GM19455 (cell line): ENCODE results near the gene RPS21.
"Not testable (repeated sequence)": the region's sequence is repeated elsewhere in the genome, so short reads cannot be mapped to it uniquely, and the experiment has no call there.

Experiments used
- ATAC-seq: cut with Tn5 transposase; IDR thresholded peaks from one replicate; pipeline ENCODE4 v1.9.1; 2021; ENCODE audit not compliant: unreplicated experiment

Gene RPS21

GRCh38 chr20:62364911-62365736 is 21.8 kb upstream of the RPS21 start:
- ATAC-seq = no peak

GRCh38 chr20:62365814-62366369 is 21.0 kb upstream of the RPS21 start:
- ATAC-seq = no peak

DNA sequence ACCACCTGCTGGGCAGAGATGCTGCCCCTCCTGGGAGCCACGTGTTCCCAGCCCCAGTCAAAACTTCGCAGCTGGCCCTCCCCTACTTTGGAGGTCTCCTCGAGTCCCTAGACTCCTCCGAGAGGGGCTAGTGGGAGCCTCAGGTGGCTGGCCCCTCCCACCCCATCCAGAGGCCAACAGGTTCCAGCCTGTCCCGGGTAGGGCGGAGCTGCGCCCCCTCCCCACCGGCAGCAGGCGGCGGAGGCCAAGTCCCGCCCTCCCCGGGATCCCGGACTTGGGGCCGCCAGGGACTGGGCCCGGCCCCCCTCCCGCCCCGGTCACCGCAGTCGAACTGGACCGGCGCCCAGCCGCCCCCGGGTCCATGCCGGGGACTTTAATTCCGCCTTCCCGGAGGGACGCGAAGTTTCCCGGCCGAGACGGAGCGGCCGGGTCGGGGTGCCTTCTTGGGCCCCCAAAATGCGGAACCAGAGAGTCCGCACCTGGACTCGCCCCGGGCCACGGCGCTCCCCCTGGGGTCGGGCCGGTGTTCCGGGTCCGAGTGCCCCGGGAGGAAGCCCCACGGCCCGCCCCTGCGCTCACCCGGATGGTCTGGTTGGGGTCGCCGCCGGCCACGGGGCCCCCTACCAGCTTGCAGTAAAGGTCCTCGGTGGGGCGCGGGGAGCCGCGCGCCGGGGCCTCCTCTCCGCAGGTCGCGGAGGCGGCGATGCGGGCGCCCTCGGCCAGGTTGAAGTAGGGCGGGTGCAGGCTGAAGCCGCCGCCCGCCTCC is 20.4 kb upstream of the RPS21 start:
- peak; percentile 28 for ATAC-seq

DNA sequence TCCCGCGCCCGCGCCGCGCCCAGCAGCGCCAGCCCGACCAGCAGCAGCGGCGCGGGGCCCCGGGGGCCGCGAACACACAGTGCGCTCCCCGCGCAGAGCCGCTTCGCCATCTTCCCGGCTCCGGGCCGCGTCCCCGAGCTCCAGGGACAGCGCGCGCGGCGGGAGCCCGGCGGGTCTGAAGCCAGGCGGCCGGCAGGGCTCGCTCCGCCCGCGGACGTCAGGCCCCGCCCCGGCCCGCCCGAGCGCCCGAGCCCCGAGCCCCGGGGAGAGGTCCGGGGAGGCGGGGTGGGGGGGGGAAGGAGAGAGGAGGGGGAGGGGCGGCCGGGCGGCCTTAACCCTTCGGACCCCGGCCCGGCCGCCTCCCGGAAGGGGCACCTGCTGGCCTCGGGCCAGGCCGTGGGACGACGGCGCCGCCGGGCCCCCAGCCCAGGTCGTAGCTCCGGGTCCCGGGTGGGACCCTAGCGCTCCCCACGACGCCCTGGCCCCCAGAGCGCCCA is 19.7 kb upstream of the RPS21 start, which contains the start of gene LAMA5:
Gene LAMA5, minus strand, starts transcription at position 177 of the 497 bp plus-strand sequence. Its CDS starts 67 bp downstream, at position 110.
- peak; percentile 56 for ATAC-seq

DNA sequence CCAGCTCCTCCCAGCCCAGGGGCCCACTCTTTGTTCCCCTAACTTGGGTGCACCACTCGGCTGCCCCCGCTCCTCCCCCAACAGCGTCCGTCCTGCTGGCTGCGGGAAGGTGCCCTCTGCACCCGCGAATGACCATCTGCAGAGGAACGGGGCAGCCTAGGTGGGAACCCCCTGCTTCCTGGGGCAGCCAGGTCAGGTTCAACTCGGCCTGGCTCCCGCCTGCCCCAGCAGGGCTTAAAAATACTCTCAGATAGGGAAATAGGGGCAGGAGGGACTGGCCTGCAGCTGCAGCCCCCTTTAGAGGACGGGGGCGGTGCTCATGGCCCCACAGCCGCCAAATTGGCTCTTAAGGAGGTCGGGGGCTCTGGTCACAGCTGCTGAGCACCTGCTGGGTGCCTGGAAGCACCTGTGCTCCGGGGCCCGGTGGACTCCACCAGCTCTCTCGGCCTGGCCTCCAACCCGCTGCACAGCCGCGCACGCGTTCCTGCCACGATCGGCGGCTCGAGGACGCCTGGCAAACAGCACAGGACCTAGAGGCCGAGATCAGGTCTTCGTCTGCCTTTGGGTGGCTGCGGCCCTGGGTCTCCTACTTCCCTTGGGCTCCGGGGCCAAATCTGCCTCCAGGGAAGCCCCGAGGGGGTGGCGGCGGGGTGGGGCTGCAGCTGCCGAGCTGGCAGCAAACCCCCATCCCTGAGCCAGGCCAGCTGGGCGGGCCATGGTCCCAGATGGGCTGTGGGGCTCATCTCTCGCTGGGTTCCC is 19.1 kb upstream of the RPS21 start:
- ATAC-seq = no peak

GRCh38 chr20:62368392-62368975 is 18.4 kb upstream of the RPS21 start:
- no peak for ATAC-seq

DNA sequence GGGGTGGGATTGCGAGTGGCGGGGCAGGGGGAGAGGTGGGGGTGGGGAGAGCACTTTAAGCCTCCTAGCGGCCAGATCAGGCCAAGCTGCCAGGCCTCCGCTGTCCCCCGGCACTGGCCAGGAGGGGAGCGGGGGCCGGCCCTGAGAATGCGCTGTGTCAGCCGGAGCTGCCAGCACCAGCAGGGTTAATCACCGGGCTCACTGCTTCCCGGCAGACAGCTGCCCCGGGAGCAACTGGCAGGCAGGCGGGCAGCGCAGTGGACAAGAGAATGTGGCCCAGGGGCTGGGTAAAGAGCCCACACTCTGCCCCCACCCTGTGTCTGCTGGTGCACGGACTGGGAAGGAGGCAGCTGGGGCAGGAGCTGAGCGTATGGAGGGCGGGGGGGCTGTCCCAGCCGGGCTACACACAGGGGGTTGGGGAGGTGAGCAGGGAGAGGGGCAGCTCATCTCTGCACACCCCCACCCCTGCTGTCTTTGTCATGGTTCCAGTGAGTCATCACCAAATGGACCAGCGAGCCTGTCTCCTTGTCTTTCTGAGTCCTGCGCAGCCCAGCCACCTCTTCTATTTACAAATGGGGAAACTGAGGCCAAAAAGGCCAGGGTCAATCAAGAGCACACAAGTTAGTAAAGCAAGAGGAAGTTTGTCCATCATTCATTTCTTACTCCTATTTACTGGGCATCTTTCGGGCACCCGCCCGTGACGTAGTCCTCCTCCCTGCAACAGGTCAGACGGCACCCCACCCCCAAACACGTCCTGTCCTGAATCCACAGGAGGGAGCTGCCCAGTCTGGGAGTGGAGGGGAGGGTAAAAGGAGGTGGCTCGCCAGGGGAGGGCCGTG is 17.7 kb upstream of the RPS21 start:
- ATAC-seq = no peak

DNA sequence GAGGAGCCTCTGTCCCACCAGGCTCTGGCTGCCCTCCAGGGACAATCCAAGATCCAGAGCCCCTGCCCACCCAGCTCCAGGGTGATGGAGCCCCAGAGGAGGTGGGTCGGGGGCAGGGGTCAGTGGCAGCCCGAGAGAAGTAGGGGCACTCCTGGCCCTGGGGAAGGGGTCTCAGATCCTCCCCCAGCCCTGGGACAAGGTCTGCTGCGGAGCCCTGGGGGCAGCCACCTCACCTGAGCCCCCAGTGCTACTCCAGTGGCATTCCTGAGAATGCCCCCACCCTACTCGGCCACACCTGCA is 17.1 kb upstream of the RPS21 start:
- ATAC-seq = no peak

DNA sequence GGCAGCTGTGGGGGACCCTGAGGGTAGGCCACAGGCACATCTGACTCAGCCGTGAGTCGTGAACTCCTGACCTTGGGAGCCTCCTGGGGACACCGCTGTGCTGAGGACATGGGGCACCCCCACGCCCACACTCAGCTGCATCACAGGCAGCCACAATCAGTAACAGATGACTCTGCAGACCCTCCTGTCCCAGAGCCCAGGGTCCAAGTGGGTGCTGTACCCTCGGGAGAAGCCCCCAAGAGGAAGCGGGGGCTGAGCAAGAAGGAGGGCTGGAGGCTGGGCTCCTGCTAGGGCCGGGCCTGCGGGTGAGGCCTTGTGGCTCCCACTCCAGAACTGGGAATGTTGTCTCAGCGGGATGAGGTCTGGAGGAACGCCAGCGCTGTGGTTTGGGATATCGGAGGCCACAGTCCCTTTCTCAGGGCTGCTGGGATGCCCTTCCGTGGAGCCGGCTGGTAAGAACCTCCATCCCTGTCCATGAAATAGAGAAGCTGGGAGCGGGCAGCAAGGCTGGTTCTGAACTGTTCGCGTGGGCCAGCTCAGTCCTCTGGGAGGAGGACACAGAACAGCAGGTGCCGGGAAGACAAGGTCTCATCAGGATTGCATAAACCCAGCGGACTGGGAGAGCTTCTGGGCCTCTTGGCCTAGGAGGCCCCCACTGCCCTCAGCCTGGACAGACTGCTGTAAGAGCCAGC is 16.6 kb upstream of the RPS21 start:
- ATAC-seq = no peak

- ATAC-seq = no peak
These were observed 15.9 kb upstream of the RPS21 start for GRCh38 chr20:62370807-62371587.

- ATAC-seq = no peak
These were observed 15.3 kb upstream of the RPS21 start for GRCh38 chr20:62371588-62372041.

GRCh38 chr20:62372042-62372993 is 14.6 kb upstream of the RPS21 start:
- ATAC-seq = no peak

DNA sequence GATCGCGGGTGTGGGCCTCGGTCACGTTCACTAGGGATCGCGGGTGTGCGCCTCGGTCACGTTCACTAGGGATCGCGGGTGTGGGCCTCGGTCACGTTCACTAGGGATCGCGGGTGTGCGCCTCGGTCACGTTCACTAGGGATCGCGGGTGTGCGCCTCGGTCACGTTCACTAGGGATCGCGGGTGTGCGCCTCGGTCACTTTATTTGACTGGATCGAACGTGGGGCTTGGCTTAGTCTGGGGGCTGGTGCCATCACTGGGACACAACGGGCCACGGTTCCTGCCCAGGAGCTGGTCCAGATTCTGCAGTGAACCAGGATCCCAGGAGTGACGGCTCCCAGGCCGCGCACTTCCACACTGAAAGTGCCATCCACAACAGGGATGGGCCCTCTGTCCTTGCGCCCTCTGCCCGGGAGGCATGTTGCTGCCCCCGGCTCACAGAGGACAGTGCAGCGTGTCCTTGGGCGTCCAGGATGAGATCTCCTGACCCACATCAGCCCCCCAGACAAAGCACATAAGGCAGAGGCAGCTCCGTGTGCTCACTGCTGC is 13.2 kb upstream of the RPS21 start:
- ATAC-seq = not testable (repeated sequence)

- no peak for ATAC-seq
These were observed 12.4 kb upstream of the RPS21 start for GRCh38 chr20:62374331-62375152.

- no peak for ATAC-seq
These were observed 10.5 kb upstream of the RPS21 start for GRCh38 chr20:62376112-62377063.
